PC-3 (cell line): Measurements from ENCODE around the gene PM20D1.

Experiments
- CTCF ChIP-seq: fragments of 300-600 bp; sonication (generic); conservative IDR thresholded peaks from 2 replicates; pipeline ENCODE4 v1.5.1; 2017; ENCODE audit warnings: antibody characterized with exemption, low read depth, mild to moderate bottlenecking, low read length
- EZH2 ChIP-seq: fragments of 300-600 bp; sonication (generic); IDR thresholded peaks from one replicate; pipeline ENCODE4 v1.6.1; 2017; ENCODE audit warnings: antibody characterized with exemption, mild to moderate bottlenecking, low read length; ENCODE audit not compliant: unreplicated experiment

- TF ChIP-seq CTCF (no peak), EZH2 (no peak)
Observed at GRCh38 chr1:205805082-205805711, 44.7 kb downstream of the PM20D1 start.
